Measurements from ENCODE around the gene ARL16.

Gene ARL16

GRCh38 chr17:81666342-81667191 lies 17.0 kb downstream of the ARL16 start, which contains the start of the genes CCDC137 and OXLD1:
Gene CCDC137, plus strand, starts transcription at chr17:81666737. Its CDS starts 30 bp downstream, at chr17:81666767.
Gene OXLD1, minus strand, starts transcription at chr17:81666605. Its CDS starts 28 bp downstream, at chr17:81666577.
- DNase-seq (ENCODE audit: low spot score) = peak; percentile 99

DNA sequence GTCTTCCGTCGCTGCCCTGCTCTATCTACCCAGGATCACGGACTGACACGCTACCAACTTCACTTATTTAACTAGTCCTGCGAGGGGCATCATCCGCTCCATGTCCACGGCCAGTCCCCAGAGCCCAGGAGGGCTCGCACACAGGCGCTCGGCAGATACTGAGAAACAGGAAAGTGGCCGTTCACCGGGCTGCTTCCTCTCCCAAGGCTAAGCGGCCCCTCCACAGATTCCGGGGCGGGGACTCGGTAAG lies 17.6 kb downstream of the ARL16 start:
- no peak for DNase-seq (ENCODE audit: low spot score)

DNA sequence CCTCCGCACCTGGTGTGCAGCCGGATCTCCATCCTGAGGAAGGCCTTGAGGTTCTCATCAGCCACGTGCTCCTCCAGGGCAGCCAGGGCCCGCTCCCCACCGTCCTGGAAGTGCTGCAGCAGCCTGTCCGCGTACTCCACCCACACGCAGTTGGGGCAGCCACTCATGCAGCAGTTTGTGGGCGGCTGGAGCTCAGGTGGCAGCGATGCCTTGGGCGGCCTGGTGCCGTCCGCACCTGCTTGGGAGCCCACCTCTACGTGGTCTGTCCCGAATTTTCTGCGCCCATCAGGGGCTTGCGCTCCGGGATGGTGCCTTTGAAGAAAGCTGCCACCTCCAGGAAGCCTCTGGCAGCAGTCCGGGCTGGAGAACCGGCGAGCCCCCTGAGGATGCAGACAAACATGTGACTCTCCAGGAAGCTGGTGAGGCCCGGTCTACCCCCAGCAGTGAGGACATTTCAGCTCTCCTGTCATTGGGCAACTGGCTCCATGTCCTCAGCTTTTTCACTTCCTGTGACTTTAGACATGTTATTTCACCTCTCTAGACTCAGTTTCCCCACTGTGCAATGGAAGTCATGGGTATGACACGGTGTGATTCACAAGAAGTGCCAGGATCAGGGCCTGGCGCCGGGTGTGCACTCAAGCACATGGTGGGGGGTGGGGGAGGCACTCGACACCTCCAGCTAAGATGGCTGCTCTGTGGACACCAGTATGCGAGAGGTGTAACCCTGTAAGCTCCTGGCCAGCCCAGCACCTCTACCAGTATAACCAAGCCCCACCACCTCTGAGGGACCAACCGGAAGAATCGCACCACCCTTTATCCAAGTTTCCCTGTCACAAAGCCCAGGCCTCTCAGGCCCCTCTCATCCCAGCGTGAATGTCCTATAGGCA lies 18.1 kb downstream of the ARL16 start:
- peak; percentile 47 for DNase-seq (ENCODE audit: low spot score)

GRCh38 chr17:81664051-81664470 lies 19.5 kb downstream of the ARL16 start:
- DNase-seq (ENCODE audit: low spot score) = no peak

GRCh38 chr17:81662002-81662401 lies 21.6 kb downstream of the ARL16 start:
- DNase-seq (ENCODE audit: low spot score) = no peak

DNA sequence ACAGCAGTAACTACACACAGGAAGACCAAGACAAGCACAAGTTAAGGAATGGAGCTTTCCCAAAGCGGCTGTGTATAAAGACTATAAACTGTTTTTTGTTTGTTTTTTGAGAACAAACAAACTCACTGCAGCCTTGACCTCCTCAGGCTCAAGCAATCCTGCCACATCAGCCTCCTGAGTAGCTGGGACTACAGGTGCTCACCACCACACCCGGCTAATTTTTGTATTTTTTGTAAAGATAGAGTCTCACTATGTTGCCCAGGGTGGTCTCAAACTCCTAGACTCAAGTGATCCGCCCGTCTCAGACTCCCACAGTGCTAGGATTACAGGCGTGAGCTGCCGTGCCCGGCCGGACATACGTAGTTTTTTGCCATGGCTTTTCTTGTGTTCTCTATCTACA lies 23.2 kb downstream of the ARL16 start:
- DNase-seq (ENCODE audit: low spot score) = no peak

DNA sequence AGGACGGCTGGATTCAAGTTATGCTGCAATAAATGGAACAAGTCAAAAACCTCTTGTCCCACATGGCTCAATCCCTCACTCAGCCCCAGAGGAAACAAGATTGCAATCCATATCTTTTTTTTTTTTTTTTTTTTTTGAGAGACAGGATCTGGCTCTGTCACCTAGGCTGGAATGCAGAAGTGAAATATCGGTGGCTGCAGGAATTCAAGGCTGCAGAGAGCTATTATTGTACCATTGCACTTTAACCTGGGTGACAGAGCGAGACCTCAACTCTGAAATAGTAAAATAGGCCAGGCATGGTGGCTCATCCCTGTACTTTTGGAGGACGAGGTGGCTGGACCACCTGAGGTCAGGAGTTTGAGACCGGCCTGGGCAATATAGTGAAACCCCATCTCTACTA lies 24.6 kb downstream of the ARL16 start:
- no peak for DNase-seq (ENCODE audit: low spot score)

- DNase-seq (ENCODE audit: low spot score) = no peak
Observed at GRCh38 chr17:81656835-81657234, 26.8 kb downstream of the ARL16 start.

- DNase-seq (ENCODE audit: low spot score) = no peak
Observed at GRCh38 chr17:81656118-81656743, 27.4 kb downstream of the ARL16 start, which contains the start of gene PDE6G. Gene PDE6G, minus strand, starts transcription at chr17:81656542. Its CDS starts 3,237 bp downstream, at chr17:81653305.

DNA sequence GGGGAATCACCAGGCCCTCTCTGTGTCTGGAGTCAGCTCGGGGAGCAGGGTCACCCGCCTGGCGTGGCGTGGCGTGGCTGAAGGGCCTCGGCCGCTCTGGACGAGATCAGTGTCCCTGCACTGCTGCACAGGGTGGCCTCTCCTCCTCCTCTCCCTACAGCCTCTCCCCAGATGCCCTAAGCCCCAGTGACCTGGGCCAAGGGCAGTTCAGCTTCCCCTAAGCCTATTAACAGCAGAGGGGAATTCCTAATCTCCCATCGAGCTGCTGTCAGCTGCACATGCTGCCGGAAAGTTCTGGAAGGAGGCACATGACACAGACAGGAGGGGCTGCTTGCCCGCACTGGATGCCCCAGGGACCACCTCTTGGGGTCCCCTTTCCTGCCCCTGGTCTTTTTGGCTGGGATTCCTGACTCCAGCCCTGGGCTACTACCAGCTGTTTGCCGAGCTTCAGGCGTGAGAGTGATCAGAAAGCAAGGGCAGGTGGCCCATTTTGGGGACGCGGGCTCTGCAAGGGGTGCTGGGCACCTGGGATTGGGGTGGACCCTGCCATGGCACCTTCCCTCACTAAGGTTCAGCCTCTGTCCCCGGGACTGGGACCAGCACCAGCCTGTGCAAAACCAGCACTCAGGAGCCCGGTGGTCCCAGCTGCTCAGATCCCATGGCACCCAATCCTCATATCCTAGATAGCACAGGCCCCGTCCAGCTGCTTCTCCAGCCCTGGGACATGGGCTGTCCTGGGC lies 28.0 kb downstream of the ARL16 start:
- DNase-seq (ENCODE audit: low spot score) = no peak

GRCh38 chr17:81652906-81653771 lies 30.5 kb downstream of the ARL16 start:
- DNase-seq (ENCODE audit: low spot score) = no peak

DNA sequence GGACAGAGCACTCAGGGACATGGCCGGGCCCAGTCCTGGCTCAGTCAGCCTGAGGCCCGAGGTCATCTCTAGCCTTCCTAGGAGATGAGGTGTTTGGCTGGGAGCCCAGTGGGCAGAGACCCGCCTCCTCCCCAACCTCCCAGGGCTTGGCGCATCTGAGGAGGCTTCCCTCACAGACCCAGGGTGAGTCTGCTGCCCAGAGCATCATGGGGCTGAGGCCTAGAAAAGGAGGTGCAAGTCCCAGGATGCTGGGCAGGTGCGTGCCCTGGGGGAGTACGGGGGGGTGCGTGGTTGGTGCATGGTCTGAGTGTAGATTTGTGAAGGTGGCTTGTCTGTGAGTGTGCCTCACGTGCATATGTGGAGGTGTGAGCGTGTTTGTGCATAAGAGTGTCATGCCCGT lies 31.9 kb downstream of the ARL16 start:
- DNase-seq (ENCODE audit: low spot score) = peak; percentile 57

GRCh38 chr17:81650951-81651350 lies 32.6 kb downstream of the ARL16 start:
- DNase-seq (ENCODE audit: low spot score) = no peak

DNA sequence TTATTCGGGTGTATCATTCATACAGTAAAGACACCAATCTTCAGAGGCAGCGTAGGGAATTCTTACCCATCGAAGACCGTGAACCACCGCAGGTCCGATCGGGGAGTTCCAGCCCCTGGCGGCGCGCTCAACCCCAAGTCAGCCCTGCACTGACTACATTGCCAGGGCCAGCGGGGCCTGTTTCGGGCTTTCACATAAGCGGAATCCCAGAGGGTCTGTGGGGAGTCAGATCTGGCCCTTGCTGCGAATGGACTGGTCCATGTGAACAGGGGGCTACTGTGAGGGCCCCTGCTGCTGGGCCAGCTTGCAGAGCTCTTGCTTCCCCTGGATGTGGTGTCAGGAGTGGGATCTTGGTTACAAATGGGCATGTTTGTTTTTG lies 34.9 kb downstream of the ARL16 start:
- no peak for DNase-seq (ENCODE audit: low spot score)

- DNase-seq (ENCODE audit: low spot score) = no peak
Observed at GRCh38 chr17:81648013-81648706, 35.4 kb downstream of the ARL16 start.

DNA sequence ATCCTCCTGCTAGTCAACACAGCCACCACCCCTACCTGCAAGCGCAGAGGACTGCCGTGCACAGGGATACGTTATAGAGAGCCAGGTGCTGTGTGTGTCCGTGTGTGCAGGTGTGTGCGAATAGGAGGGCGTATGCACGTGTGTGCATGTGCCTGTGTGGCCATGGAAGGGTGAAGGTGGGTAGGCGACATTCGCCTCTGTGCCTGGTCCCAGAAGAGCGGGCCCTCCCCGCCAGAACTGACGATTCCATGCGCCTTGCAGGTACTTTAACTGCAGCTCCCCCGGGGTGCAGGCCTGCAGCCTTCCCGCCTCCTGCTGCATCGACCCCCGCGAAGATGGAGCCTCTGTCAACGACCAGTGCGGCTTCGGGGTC lies 36.0 kb downstream of the ARL16 start:
- no peak for DNase-seq (ENCODE audit: low spot score)

- no peak for DNase-seq (ENCODE audit: low spot score)
Observed at GRCh38 chr17:81646869-81647600, 36.6 kb downstream of the ARL16 start.

DNA sequence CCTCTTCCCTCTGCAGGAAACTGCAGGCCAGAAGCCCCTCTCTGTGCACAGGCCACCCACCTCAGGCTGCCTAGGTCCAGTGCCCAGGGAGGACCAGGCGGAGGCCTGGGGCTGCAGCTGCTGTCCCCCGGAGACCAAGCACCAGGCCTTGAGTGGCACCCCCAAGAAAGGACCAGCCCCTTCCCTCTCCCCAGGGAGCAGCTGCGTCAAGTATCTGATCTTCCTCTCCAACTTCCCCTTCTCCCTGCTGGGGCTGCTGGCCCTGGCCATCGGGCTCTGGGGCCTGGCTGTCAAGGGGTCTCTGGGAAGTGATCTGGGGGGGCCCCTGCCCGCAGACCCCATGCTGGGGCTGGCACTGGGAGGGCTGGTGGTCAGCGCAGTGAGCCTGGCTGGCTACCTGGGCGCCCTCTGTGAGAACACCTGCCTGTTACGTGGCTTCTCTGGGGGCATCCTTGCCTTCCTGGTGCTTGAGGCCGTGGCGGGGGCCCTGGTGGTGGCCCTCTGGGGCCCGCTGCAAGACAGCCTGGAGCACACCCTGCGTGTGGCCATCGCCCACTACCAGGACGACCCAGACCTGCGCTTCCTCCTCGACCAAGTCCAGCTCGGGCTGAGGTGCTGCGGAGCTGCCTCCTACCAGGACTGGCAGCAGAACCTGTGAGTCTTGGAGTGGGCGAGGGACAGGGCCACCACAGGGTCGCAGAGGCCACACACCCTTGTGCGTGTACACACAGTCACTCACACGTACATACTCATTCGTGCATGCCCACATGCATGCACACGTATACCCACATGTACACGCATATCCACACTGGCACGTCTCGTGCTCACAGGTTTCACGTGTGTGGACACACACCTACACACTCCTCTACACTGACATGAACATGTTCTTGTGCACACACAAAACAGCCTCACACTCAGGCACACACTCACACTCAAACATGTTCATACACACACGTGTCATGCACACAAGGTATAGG lies 38.3 kb downstream of the ARL16 start:
- no peak for DNase-seq (ENCODE audit: low spot score)

All from GM03348 (cell line).